Colonic mucosa (tissue), 4 donors: ENCODE results near the gene PDCD5. TPM values are rescaled to one million over a fixed set of nuclear protein-coding genes. Genes with fewer than 3 reads are reported as not detected.

Source experiments
- DNase-seq: peaks from one replicate; pipeline ENCODE4 v3.0.0-alpha.2; 2020
- H3K27ac ChIP-seq: fragments of 200-600 bp; one replicate; pipeline ENCODE4 v1.8.0; 2021
- H3K27me3 ChIP-seq: fragments of 200-600 bp; one replicate; pipeline ENCODE4 v1.8.0; 2021
- H3K36me3 ChIP-seq: fragments of 200-600 bp; one replicate; pipeline ENCODE4 v1.8.0; 2021
- H3K4me1 ChIP-seq: fragments of 200-600 bp; one replicate; pipeline ENCODE4 v1.8.0; 2021; ENCODE audit warnings: mild to moderate bottlenecking
- H3K4me3 ChIP-seq: fragments of 200-600 bp; one replicate; pipeline ENCODE4 v1.8.0; 2021
- H3K9ac ChIP-seq, 2 donors: one replicate each; pipeline ENCODE4 v1.7.0; 2013; ENCODE audit warnings: control low read depth in 2 of 2, low read depth in 2 of 2, low read length in 2 of 2
- H3K9me3 ChIP-seq: fragments of 200-600 bp; one replicate; pipeline ENCODE4 v1.8.0; 2021
- intact Hi-C: fragments of 100-400 bp; cut with DNase I; formaldehyde crosslinking; loops from one replicate; pipeline ENCODE4 v1.14.1; 2022
- total RNA-seq, 2 donors: library from RNA; stranded (reverse); fragmentation: NEBNext Ultra II Directional in 1 of 2; extraction: Animal tissue kit (Norgen Biotek cat#: 25700) in 1 of 2; gene quantifications; one replicate each; pipeline ENCODE4 v1.2.1, GENCODE V29; 2021
- TF ChIP-seq, protein P1 (sequence below): fragments of 200-600 bp; IDR thresholded peaks from one replicate; pipeline ENCODE4 v1.8.0; 2022; ENCODE audit warnings: antibody characterized with exemption, mild to moderate bottlenecking
- donor health status: healthy.
- donor health status: DM: no; HTN: no; CAD: no.
- donor health status: DM: no; HTN: no; CAD: no.

PDCD5 gene
- total RNA-seq, 2 donors from 2014 or later = 66.7 to 70.8 TPM

- peaks cover 12% of the 10 kb centered on the region for H3K36me3 ChIP-seq
- no peak for DNase-seq
- TF ChIP-seq, protein P1, sequence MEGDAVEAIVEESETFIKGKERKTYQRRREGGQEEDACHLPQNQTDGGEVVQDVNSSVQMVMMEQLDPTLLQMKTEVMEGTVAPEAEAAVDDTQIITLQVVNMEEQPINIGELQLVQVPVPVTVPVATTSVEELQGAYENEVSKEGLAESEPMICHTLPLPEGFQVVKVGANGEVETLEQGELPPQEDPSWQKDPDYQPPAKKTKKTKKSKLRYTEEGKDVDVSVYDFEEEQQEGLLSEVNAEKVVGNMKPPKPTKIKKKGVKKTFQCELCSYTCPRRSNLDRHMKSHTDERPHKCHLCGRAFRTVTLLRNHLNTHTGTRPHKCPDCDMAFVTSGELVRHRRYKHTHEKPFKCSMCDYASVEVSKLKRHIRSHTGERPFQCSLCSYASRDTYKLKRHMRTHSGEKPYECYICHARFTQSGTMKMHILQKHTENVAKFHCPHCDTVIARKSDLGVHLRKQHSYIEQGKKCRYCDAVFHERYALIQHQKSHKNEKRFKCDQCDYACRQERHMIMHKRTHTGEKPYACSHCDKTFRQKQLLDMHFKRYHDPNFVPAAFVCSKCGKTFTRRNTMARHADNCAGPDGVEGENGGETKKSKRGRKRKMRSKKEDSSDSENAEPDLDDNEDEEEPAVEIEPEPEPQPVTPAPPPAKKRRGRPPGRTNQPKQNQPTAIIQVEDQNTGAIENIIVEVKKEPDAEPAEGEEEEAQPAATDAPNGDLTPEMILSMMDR = no peak
Measured at GRCh38 chr19:32630338-32630737, 49.3 kb downstream of the PDCD5 start.

GRCh38 chr19:32631381-32631780, 50.4 kb downstream of the PDCD5 start:
- H3K27me3 ChIP-seq = no peaks in the 10 kb centered on the region
- TF ChIP-seq, protein P1 = no peak
- intact Hi-C loops = no loop called here
- peaks cover 12% of the 10 kb centered on the region for H3K36me3 ChIP-seq
- no peak overlapping the region for H3K27ac ChIP-seq
- no peaks in the 10 kb centered on the region for H3K9me3 ChIP-seq
- no peak for DNase-seq
- no peak overlapping the region for H3K9ac ChIP-seq
- H3K4me1 ChIP-seq = no peaks in the 10 kb centered on the region
- no peak overlapping the region for H3K4me3 ChIP-seq

More at GRCh38 chr19:32630338-32630737, 49.3 kb downstream of the PDCD5 start:
- H3K9ac ChIP-seq = no peak overlapping the region
- no peaks in the 10 kb centered on the region for H3K27me3 ChIP-seq
- H3K9me3 ChIP-seq = no peaks in the 10 kb centered on the region
- intact Hi-C loops = no loop called here
- no peak overlapping the region for H3K27ac ChIP-seq
- H3K4me1 ChIP-seq = no peaks in the 10 kb centered on the region
- no peak overlapping the region for H3K4me3 ChIP-seq

Other genes with a start within 250 kb of the PDCD5 start
- 10 to 100 TPM; 15.3 to 16.6 TPM for gene ZNF507, start 235.6 kb upstream of the PDCD5 start, total RNA-seq
- 10 to 100 TPM; 12.1 to 13.6 TPM for gene DPY19L3, start 175.4 kb upstream of the PDCD5 start, total RNA-seq
- gene ANKRD27, start 94.0 kb downstream of the PDCD5 start, total RNA-seq = 10 to 100 TPM; 36.6 to 37.1 TPM
- under 1 TPM; 0.11 to 0.15 TPM for gene RGS9BP, start 94.7 kb downstream of the PDCD5 start, total RNA-seq
- gene NUDT19, start 110.6 kb downstream of the PDCD5 start, total RNA-seq = 10 to 100 TPM; 19.3 to 25.1 TPM
- under 1 TPM in 1 of 2 donors, not detected in 1; 0.37 TPM for gene TDRD12, start 138.6 kb downstream of the PDCD5 start, total RNA-seq